ENCODE results near the gene AGBL4.

GRCh38 chr1:48488721-48489120 is 1535.0 kb downstream of the AGBL4 start:
- TF ChIP-seq CTCF (IDR thresholded peaks at IDR 0.05; ENCODE audit: borderline replicate concordance, extremely low read depth, low read length, poor library complexity, severe bottlenecking): no peak
- TF ChIP-seq EZH2 (IDR thresholded peaks at IDR 0.05; ENCODE audit: borderline replicate concordance, low read depth, low read length, severe bottlenecking): no peak
